Vagina (tissue), 2 donors: ENCODE data around the gene REN. TPM values are rescaled to one million over a fixed set of nuclear protein-coding genes. Genes with fewer than 3 reads are reported as not detected.

ENCODE experiments used
- DNase-seq, 2 donors: peaks; one replicate each; pipeline ENCODE4 v3.0.0-alpha.2; 2017; ENCODE audit errors: extremely low spot score in 2 of 2
- H3K27ac ChIP-seq: fragments of 200-600 bp; sonication (generic); one replicate; pipeline ENCODE4 v1.5.1; 2019
- H3K27me3 ChIP-seq: fragments of 200-600 bp; sonication (generic); one replicate; pipeline ENCODE4 v1.5.1; 2019
- H3K36me3 ChIP-seq, 2 donors: fragments of 200-600 bp; sonication (generic); one replicate each; pipeline ENCODE4 v1.5.1; 2017 to 2019
- H3K4me1 ChIP-seq: fragments of 200-600 bp; sonication (generic); one replicate; pipeline ENCODE4 v1.5.1; 2019
- H3K4me3 ChIP-seq, 2 donors: fragments of 200-600 bp; sonication (generic); 1 replicate in 1 of 2; 2 replicates in 1 of 2; pipeline ENCODE4 v1.5.1; 2016 to 2019
- H3K9me3 ChIP-seq: fragments of 200-600 bp; sonication (generic); one replicate; pipeline ENCODE4 v1.5.1; 2019
- CTCF ChIP-seq, 3 experiments: fragments of 450-650 bp in 2 of 3; fragments of 200-600 bp in 1 of 3; sonication (generic) in 1 of 3; IDR thresholded peaks; one replicate each; pipeline ENCODE4 v1.5.1; 2017 to 2019; ENCODE audit warnings: antibody characterized with exemption in 3 of 3, mild to moderate bottlenecking in 2 of 3, moderate library complexity in 2 of 3
- POLR2A ChIP-seq, 2 donors: fragments of 450-650 bp; IDR thresholded peaks; one replicate each; pipeline ENCODE4 v1.6.1; 2017; ENCODE audit warnings: antibody characterized with exemption in 2 of 2, mild to moderate bottlenecking in 2 of 2, moderate library complexity in 2 of 2
- POLR2AphosphoS5 ChIP-seq, 2 donors: sonication (generic); formaldehyde crosslinking; IDR thresholded peaks; one replicate each; pipeline ENCODE4 v1.9.0; 2017; ENCODE audit warnings: antibody characterized with exemption in 2 of 2, mild to moderate bottlenecking in 2 of 2, low read depth in 1 of 2; ENCODE audit not compliant: insufficient read depth in 1 of 2
- intact Hi-C: fragments of 100-400 bp; cut with DNase I; formaldehyde crosslinking; loops from one replicate; pipeline ENCODE4 v1.15.1; 2023
- total RNA-seq: library from RNA; depleted of rRNA; stranded (reverse); fragments of >200 nt; gene quantifications from one replicate; pipeline ENCODE4 v1.2.3, GENCODE V29; 2016

Gene REN
- total RNA-seq, 1 donor from 2014 or later: not detected

- peaks cover 0 to 11% of the 10 kb centered on the region in 2 donors for H3K36me3 ChIP-seq
- H3K4me1 ChIP-seq: peaks cover 34% of the 10 kb centered on the region
- DNase-seq: no peak
- no peak overlapping the region for H3K27ac ChIP-seq
- intact Hi-C loops: no loop called here
- no peaks in the 10 kb centered on the region for H3K27me3 ChIP-seq
- H3K9me3 ChIP-seq: no peaks in the 10 kb centered on the region
- no peak overlapping the region for H3K4me3 ChIP-seq
- TF ChIP-seq CTCF (IDR thresholded peaks at IDR 0.05) (no peak), POLR2AphosphoS5 (IDR thresholded peaks at IDR 0.05; ENCODE audit: insufficient read depth in 1 of 2, low read depth in 1 of 2) (no peak), POLR2A (IDR thresholded peaks at IDR 0.05) (no peak)
Observed at GRCh38 chr1:204147406-204148383, 18.4 kb downstream of the REN start.

- no peaks in the 10 kb centered on the region for H3K27me3 ChIP-seq
- H3K27ac ChIP-seq: no peak overlapping the region
- intact Hi-C loops: no loop called here
- H3K4me1 ChIP-seq: peaks cover 28% of the 10 kb centered on the region
- H3K9me3 ChIP-seq: no peaks in the 10 kb centered on the region
- no peak for TF ChIP-seq CTCF (IDR thresholded peaks at IDR 0.05)
- TF ChIP-seq POLR2A (IDR thresholded peaks at IDR 0.05): no peak
- no peak for TF ChIP-seq POLR2AphosphoS5 (IDR thresholded peaks at IDR 0.05; ENCODE audit: insufficient read depth in 1 of 2, low read depth in 1 of 2)
- no peak overlapping the region for H3K4me3 ChIP-seq
- no peak for DNase-seq
- H3K36me3 ChIP-seq: peaks cover 0 to 12% of the 10 kb centered on the region in 2 donors
Observed at GRCh38 chr1:204146965-204147364, 19.2 kb downstream of the REN start.

- intact Hi-C loops: no loop called here
Observed at GRCh38 chr1:204146309-204146708, 19.8 kb downstream of the REN start.

GRCh38 chr1:204145033-204145504 lies 21.1 kb downstream of the REN start:
- no peak for TF ChIP-seq CTCF (IDR thresholded peaks at IDR 0.05)
- no peak for TF ChIP-seq POLR2AphosphoS5 (IDR thresholded peaks at IDR 0.05; ENCODE audit: insufficient read depth in 1 of 2, low read depth in 1 of 2)
- no peak for TF ChIP-seq POLR2A (IDR thresholded peaks at IDR 0.05)

More at GRCh38 chr1:204146309-204146708, 19.8 kb downstream of the REN start:
- Histone ChIP-seq H3K9me3 (no peaks in the 10 kb centered on the region), H3K27me3 (no peaks in the 10 kb centered on the region), H3K4me1 (peaks cover 28% of the 10 kb centered on the region), H3K36me3 (peaks cover 0 to 16% of the 10 kb centered on the region in 2 donors), H3K4me3 (no peak overlapping the region), H3K27ac (no peak overlapping the region)
- TF ChIP-seq CTCF (IDR thresholded peaks at IDR 0.05) (no peak), POLR2A (IDR thresholded peaks at IDR 0.05) (no peak), POLR2AphosphoS5 (IDR thresholded peaks at IDR 0.05; ENCODE audit: insufficient read depth in 1 of 2, low read depth in 1 of 2) (no peak)
- no peak for DNase-seq

More at GRCh38 chr1:204145033-204145504, 21.1 kb downstream of the REN start:
- no peaks in the 10 kb centered on the region for H3K27me3 ChIP-seq
- H3K27ac ChIP-seq: no peak overlapping the region
- no peak for DNase-seq
- peaks cover 0 to 21% of the 10 kb centered on the region in 2 donors for H3K36me3 ChIP-seq
- peaks cover 17% of the 10 kb centered on the region for H3K4me1 ChIP-seq
- no peak overlapping the region for H3K4me3 ChIP-seq
- H3K9me3 ChIP-seq: no peaks in the 10 kb centered on the region
- intact Hi-C loops: no loop called here
